Stimulated activated CD8-positive, alpha-beta memory T cell treated with anti-CD3 and anti-CD28 coated beads, Interleukin-7, amount 100 ng/mL, for 48 hours (primary cell): ENCODE measurements around the gene FILIP1L.

Experiments
- DNase-seq, 2 donors: peaks; one replicate each; pipeline ENCODE4 v3.0.0-alpha.2; 2020; ENCODE audit warnings: low read depth in 1 of 2; ENCODE audit errors: extremely low read depth in 1 of 2

FILIP1L gene

GRCh38 chr3:100114413-100115030, at the start of gene FILIP1L:
TSS of gene FILIP1L (minus strand) at chr3:100114501.
- no peak for DNase-seq

GRCh38 chr3:100163787-100164186, 49.5 kb upstream of the FILIP1L start:
- no peak for DNase-seq

- DNase-seq, result no peak
Measured at GRCh38 chr3:100160521-100160920, 46.2 kb upstream of the FILIP1L start.

- no peak for DNase-seq
Measured at GRCh38 chr3:100159331-100160153, 45.2 kb upstream of the FILIP1L start.

- no peak for DNase-seq
Measured at GRCh38 chr3:100158918-100159330, 44.6 kb upstream of the FILIP1L start.

- no peak for DNase-seq
Measured at GRCh38 chr3:100157685-100158084, 43.4 kb upstream of the FILIP1L start.

GRCh38 chr3:100155590-100155989, 41.3 kb upstream of the FILIP1L start:
- no peak for DNase-seq

GRCh38 chr3:100155128-100155527, 40.8 kb upstream of the FILIP1L start:
- DNase-seq, result no peak

- no peak for DNase-seq
Measured at GRCh38 chr3:100154171-100154570, 39.9 kb upstream of the FILIP1L start.

- no peak for DNase-seq
Measured at GRCh38 chr3:100151024-100151707, 36.9 kb upstream of the FILIP1L start.

- no peak for DNase-seq
Measured at GRCh38 chr3:100150473-100150872, 36.2 kb upstream of the FILIP1L start.

GRCh38 chr3:100149713-100150415, 35.6 kb upstream of the FILIP1L start:
- no peak for DNase-seq

GRCh38 chr3:100149130-100149529, 34.8 kb upstream of the FILIP1L start:
- no peak for DNase-seq

GRCh38 chr3:100144255-100144866, 30.1 kb upstream of the FILIP1L start:
- no peak for DNase-seq

GRCh38 chr3:100141586-100141985, 27.3 kb upstream of the FILIP1L start:
- no peak for DNase-seq

- DNase-seq, result no peak
Measured at GRCh38 chr3:100140976-100141375, 26.7 kb upstream of the FILIP1L start.

- no peak for DNase-seq
Measured at GRCh38 chr3:100136921-100137320, 22.6 kb upstream of the FILIP1L start.

- no peak for DNase-seq
Measured at GRCh38 chr3:100131241-100131640, 16.9 kb upstream of the FILIP1L start.

GRCh38 chr3:100129941-100130340, 15.6 kb upstream of the FILIP1L start:
- no peak for DNase-seq

- no peak for DNase-seq
Measured at GRCh38 chr3:100128565-100128964, 14.3 kb upstream of the FILIP1L start.

- DNase-seq, result no peak
Measured at GRCh38 chr3:100127792-100128191, 13.5 kb upstream of the FILIP1L start.
